Amygdala (tissue), 56 donors: ENCODE results near the gene UBL4B.

Experiments
- DNase-seq, 56 donors: peaks; one replicate each; lab custom pipeline; 2025; lab: John Stamatoyannopoulos, UW

Gene UBL4B

DNA sequence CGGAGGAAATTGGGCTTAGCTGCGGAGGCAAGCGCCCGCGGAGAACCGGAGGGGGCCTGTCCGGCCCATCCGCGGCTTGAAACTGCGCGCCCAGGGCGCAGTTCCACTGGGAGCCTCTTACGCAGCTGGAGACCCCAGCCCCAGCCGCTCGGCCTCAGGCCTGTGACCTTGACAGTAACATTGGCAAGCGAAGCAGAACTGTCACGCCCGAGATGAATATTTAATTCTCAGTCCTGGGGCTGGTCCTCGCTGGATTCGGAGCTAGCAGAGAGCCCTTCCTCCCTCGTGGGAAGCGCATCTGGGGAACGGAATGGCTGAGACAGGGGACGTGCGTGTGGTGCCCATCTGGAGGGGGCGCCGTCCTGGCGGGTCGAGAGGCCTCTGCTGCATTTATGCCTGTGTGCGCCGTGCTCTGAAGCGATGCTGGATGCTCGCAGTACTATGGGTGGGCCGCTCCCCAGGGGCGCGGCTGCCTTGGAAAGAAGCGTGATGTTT, 39.0 kb downstream of the UBL4B start:
- DNase-seq, result no peak

DNA sequence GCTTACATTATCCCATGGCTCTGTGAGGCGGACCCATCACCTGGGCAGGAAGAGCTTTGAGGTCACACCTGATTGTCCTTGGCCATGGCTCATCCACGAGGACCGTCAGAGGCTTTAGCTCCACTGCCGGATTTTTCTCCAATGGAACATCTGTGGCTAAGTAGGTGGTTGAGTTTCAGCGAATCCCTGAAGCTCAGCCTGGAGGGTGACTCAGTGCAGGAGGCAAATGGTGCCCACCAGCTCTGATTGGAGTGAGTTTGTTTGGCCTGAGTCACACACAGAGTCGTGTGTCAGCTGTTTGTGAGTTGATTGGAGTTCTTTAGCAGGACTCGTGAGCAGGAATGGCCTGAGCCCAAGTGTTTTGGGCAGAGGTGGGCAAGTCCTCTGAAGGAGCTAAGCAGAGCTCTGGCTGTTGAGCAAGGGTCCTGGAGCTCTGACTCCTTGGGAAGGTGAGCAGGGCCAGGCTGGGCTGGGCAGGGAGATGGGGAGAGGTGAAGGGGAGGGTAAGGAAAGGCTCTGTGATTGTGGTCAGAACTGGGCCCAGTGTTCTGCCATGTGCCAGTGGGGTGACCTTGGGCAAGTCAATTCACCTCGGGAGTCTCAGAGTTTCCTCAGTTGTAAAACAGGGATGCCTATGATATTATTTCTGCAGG, 40.0 kb downstream of the UBL4B start:
- peak in 5 of 56 donors; percentile 18 to 41 (median 23) for DNase-seq

DNA sequence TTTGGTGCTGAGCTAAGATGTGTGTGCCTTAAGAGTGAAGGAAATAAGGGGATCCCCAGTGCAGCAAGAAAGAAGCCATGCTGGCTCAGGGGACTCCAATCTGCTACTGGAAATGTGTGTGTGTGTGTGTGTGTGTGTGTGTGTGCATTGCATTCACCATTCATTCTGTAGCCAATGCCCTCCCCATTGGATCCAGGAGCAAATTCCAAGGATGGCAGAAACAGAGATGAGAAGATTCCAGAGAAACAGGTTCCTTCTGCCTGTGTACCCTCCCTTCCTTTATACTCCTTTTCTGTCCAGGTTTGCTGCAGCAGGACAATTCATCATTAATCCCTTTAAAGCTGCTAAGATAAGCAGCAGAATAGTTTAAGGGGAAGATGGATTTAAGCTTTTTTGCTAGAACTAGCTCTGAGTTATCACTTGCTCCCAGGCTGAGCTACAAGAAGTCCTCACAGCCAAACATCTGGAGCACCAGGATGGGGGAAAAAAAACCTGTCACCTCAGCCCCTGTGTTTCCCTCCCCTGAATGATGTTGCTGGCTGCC, 41.2 kb downstream of the UBL4B start:
- DNase-seq, result no peak

DNA sequence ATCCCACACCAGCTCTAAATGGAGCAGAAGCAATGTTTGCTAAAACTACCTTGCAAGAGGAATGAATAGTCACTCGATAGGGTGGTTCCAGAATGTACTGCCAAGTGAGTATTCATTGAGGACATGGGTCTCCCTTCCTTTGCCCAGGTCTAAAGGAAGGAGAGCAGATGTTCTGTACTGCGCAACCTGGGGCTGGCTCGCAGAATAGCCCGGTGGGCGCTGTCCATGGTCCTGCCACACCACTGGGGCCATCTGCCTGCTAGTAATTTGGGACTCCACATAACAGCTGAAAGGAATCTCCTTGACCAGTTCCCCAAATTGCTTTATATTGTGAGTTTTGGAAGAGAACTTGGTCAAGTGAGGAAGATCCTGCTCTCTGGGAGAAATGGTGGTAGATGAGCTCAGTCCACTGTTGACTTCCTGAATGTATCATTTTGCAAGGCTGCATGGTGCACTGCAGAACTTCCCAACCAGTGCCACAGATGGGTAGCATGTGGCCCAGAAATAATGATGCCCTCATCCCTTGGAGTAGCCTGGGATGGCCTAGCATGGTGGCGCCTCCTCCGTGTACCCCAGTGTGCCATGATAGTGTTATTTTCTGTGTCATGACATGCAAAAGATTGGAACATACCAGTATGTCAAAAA, 43.8 kb downstream of the UBL4B start:
- no peak for DNase-seq

DNA sequence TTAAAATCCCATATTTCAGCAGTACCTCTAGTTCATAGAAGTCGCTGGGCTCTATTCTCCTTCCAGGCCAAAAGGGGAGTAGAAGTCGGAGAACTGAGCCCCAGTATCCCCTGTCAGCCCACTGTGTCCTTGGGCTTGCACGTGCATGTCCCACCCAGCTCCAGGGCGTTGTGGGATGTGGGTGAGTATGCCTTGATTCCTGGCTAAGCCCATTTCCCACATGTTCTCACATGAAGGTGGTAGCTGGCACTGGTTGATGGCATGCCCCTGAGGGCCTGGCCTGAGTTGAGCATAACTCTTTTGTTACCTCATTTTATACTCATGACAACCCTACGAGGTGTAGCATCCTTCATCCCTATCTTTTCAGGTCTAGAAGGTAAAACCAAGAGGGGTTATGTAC, 46.0 kb downstream of the UBL4B start:
- no peak for DNase-seq

DNA sequence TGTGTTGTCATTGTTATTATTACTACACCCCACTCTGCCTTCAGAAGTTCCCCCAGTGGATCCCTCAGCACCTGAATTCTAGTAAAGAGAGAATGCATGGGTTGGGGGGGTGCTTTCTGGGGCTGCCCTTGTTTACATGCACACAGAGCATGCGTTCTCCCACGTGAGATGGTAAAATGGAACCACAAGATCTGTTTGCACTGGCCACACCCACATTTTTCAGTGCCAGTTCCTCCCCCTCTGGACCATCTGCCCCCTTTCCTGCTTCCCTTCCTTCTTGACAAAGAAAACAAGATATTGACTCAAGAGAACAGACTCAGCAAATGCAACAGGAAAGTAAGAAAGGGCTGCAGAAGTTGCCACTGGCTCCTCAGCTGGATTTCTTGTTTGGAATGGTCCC, 46.9 kb downstream of the UBL4B start:
- DNase-seq, result no peak

DNA sequence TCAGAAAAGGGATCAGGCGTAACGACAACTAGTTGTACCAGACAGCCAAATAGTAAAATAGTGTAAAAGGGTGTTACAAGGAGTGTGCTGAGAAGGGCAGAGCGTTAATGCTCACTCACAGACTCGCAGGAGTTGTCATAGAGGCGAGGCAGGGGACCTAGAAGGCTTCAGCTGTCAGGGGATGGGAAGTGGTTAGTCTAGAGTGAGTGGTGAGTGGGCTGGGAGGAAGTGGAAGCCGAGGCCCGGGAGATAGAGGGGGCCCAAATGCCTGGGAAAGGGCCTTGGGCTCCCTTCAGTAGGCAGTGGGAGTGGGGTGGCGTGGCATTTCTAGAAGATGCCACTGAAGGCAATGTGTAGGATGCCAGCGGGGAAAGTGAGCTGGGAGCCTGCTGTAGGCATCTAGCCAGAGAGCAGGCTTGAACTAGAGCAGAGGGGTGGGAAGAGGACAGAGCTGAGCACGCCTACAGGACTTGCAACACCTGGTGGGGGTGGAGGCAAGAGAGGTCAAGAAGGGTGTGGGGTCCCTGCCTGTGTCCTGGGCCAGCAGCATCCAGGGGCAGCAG, 48.4 kb downstream of the UBL4B start:
- no peak for DNase-seq

DNA sequence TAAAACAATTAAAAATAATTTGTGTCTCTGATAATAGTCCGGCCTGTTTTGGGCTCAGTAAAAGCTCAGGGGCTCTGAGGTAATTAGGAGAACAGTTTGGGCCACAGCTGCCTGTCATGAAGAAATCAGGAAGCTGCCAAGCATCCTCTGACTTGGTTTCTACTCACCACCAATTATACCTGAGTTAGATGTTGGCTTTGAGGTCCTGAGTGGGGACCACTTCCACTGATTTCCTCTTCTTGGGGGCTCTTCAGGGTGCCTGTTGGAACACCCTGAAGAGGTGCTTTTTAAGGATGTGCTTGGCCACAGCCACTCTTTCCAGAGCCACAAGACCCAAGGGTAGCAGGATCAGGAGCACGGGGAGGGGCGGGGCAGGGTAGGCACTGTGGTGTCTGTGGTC, 48.9 kb downstream of the UBL4B start:
- no peak for DNase-seq

DNA sequence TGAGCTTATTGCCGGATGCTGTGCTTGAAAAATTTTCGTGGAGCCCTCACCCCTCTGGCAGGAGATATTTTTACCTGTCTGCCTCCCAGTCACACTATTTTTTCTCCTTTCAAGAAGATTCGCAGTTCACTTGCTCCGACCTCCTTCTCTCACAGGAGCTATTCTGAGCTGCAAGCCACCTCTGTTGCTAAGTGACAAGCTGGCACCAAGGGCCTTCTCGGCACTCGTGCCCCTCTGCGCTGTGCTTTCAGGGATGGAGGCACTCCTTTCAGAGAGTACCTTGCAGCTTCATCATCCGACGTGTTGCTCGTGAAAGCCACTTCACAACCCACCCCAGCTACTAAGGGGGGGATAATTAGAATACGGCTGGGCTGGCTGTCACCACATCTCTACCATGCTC, 49.6 kb downstream of the UBL4B start:
- DNase-seq, result peak in 18 of 56 donors; percentile 18 to 68 (median 36)
